Dermis lymphatic vessel endothelial cell (primary cell): Measurements from ENCODE around the gene C11orf16. TPM values are rescaled to one million over a fixed set of nuclear protein-coding genes. Genes with fewer than 3 reads are reported as not detected.

Experiments used
- total RNA-seq: library from RNA; depleted of rRNA; stranded (reverse); fragments of >200 nt; gene quantifications from 2 replicates; pipeline ENCODE4 v1.2.1, GENCODE V29; 2014

Gene C11orf16
- total RNA-seq = not detected in 2 replicates

GRCh38 chr11:8932564-8933180 is at the start of gene C11orf16:
Gene C11orf16, minus strand, starts transcription at chr11:8932947. Its CDS starts 639 bp downstream, at chr11:8932308.

GRCh38 chr11:8964324-8965320 is 31.9 kb upstream of the C11orf16 start, which contains the start of gene TMEM9B:
Gene TMEM9B, minus strand, starts transcription at chr11:8964442. Its CDS starts 129 bp downstream, at chr11:8964313.

GRCh38 chr11:8942518-8943066 is 9.8 kb upstream of the C11orf16 start, which contains the start of gene ASCL3:
Gene ASCL3, minus strand, starts transcription at chr11:8943016. Its CDS starts 4,855 bp downstream, at chr11:8938161.

GRCh38 chr11:8911029-8911823 is 21.5 kb downstream of the C11orf16 start, which contains the start of gene AKIP1:
Gene AKIP1, plus strand, starts transcription at chr11:8911189. Its CDS starts 261 bp downstream, at chr11:8911450.

Other genes with a start within 250 kb of the C11orf16 start
- gene AKIP1, start 21.8 kb downstream of the C11orf16 start, total RNA-seq = 23.7 and 24.1 TPM in 2 replicates
- gene ASCL3, start 10.1 kb upstream of the C11orf16 start, total RNA-seq = not detected in 2 replicates
- 38.1 and 40.0 TPM in 2 replicates for gene TMEM9B, start 31.5 kb upstream of the C11orf16 start, total RNA-seq
- 0.34 and 0.54 TPM in 2 replicates for gene NRIP3, start 71.1 kb upstream of the C11orf16 start, total RNA-seq
- 1.4 and 3.4 TPM in 2 replicates for gene SCUBE2, start 158.7 kb upstream of the C11orf16 start, total RNA-seq